ENCODE measurements around the gene PRPSAP1. TPM values are rescaled to one million over a fixed set of nuclear protein-coding genes. Genes with fewer than 3 reads are reported as not detected.

Gene PRPSAP1
- total and polyA plus RNA-seq, 2 of the 8 experiments (the other 6 are each of a cell fraction or from before 2014, with no cell fraction given) = 32.0 to 54.2 TPM

DNA sequence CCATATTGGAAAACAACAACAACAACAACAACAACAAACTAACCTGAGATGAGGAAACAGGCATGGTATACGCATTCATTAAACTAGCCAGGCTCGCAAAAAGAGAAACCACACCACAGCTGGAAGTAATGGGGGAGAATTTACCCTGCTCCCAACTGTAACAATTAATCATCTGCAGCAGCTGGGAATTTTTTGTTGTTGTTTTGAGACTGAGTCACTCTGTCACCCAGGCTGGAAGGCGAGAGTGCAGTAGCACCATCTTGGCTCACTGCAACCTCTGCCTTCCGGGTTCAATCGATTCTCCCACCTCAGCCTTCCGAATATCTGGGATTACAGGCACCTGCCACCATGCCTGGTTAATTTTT, 16.3 kb downstream of the PRPSAP1 start:
- Histone ChIP-seq H3K18ac (ENCODE audit: extremely low read depth, low read length) (no peak overlapping the region), H3K27ac (ENCODE audit: low read depth, low read length) (no peak overlapping the region), H3K79me1 (ENCODE audit: low read depth, low read length) (peaks cover 4% of the 10 kb centered on the region; the same call in 1 of the 2 replicates), H2BK120ac (replicated peaks; ENCODE audit: low read depth, low read length) (no peak overlapping the region), H3K9ac (replicated peaks in 1 of 4; ENCODE audit: extremely low read depth in 1 of 4, low read depth in 3 of 4, low read length in 3 of 4) (no peak overlapping the region), H2BK15ac (ENCODE audit: low read length) (no peak overlapping the region), H3K27me3 (replicated peaks in 1 of 4; ENCODE audit: control insufficient read depth in 3 of 4, extremely low read depth in 1 of 4, insufficient read depth in 3 of 4, low read length in 3 of 4) (no peaks in the 10 kb centered on the region), H3K79me2 (ENCODE audit: control insufficient read depth in 1 of 2, insufficient read depth in 2 of 2, low read length in 2 of 2) (no peaks in the 10 kb centered on the region; a peak in 1 of 4 replicates), H4K5ac (ENCODE audit: insufficient read length, low read depth, low read length) (no peak overlapping the region), H2BK5ac (ENCODE audit: low read depth, low read length) (no peak overlapping the region), H3K23ac (ENCODE audit: insufficient read length) (no peak overlapping the region), H2AK5ac (ENCODE audit: low read depth, low read length) (no peak overlapping the region), H3K4ac (replicated peaks; ENCODE audit: insufficient read length, low read depth, low read length) (no peak overlapping the region), H2BK20ac (ENCODE audit: low read length) (no peak overlapping the region), H3K4me2 (ENCODE audit: insufficient read depth in 1 of 2, low read depth in 2 of 2, low read length in 2 of 2) (no peak overlapping the region), H3K23me2 (ENCODE audit: low read depth, low read length) (no peaks in the 10 kb centered on the region), H3K36me3 (ENCODE audit: control insufficient read depth in 2 of 4, insufficient read depth in 4 of 4, low read length in 3 of 4) (peaks cover 0 to 8% (median 4%) of the 10 kb centered on the region in 4 experiments; a peak in 3 of 8 replicates), H2BK12ac (ENCODE audit: low read depth, low read length) (no peak overlapping the region), H3K4me1 (replicated peaks in 1 of 4; ENCODE audit: control insufficient read depth in 3 of 4, insufficient read depth in 4 of 4, low read length in 3 of 4) (no peaks in the 10 kb centered on the region), H4K8ac (ENCODE audit: extremely low read depth, insufficient read depth, low read length) (no peak overlapping the region), H4K91ac (replicated peaks; ENCODE audit: insufficient read length, low read length) (no peak overlapping the region), H3K9me3 (ENCODE audit: insufficient read depth in 2 of 2, low read depth in 1 of 2, low read length in 1 of 2) (no peaks in the 10 kb centered on the region), H3K14ac (ENCODE audit: insufficient read length) (no peak overlapping the region), H3K4me3 (ENCODE audit: extremely low read depth in 1 of 4, insufficient read depth in 2 of 4, low read depth in 3 of 4, low read length in 4 of 4) (no peak overlapping the region), H2AFZ (ENCODE audit: low read length) (no peak overlapping the region), H4K20me1 (replicated peaks in 1 of 2; ENCODE audit: control insufficient read depth in 1 of 2, insufficient read depth in 2 of 2, low read length in 2 of 2) (peaks cover 0 to 7% of the 10 kb centered on the region in 2 experiments), H3K56ac (replicated peaks; ENCODE audit: insufficient read length, low read depth, low read length) (no peak overlapping the region)
- DNase-seq (ENCODE audit: low read depth in 1 of 2, low spot score in 2 of 2) (no peak), FAIRE-seq (no peak)
- CTCF ChIA-PET (ENCODE audit: partially characterized antibody) = interaction anchor here (0.9 to 3.3 kb wide), 6 partner anchors 16 to 71 kb away, joined by 3 to 10 read pairs (median 3); partner anchors contain the start of gene PRPSAP1
- 97% methylated on average over 6 of the region's 6 CpGs; no CpG with 5 or more reads in 1 of the 2 experiments for WGBS, 2 experiments (ENCODE audit: extremely low coverage in 1 of 2, insufficient coverage in 1 of 2, insufficient read length in 1 of 2, insufficient replicate concordance in 2 of 2, low coverage in 1 of 2, low lambda C conversion rate in 2 of 2, missing lambda C conversion rate in 1 of 2)
- POLR2A ChIA-PET (ENCODE audit: partially characterized antibody) = interaction anchor here (1.4 kb wide), 1 partner anchor 15 kb away, joined by 4 read pairs; no protein-coding TSS in a partner anchor
- TF ChIP-seq SP1 (IDR thresholded peaks at IDR 0.05; ENCODE audit: low read depth, low read length) (no peak), POLR2AphosphoS5 (IDR thresholded peaks at IDR 0.05; ENCODE audit: low read depth, low read length) (no peak), RBBP5 (IDR thresholded peaks at IDR 0.05; ENCODE audit: borderline replicate concordance, low read depth, low read length) (no peak), JUND (IDR thresholded peaks at IDR 0.05; ENCODE audit: low read length) (no peak), BCL11A (IDR thresholded peaks at IDR 0.05; ENCODE audit: low read depth in 2 of 2, low read length in 2 of 2) (no peak), CBX5 (IDR thresholded peaks at IDR 0.05; ENCODE audit: low read depth, low read length) (no peak), ATF2 (IDR thresholded peaks at IDR 0.05; ENCODE audit: low read length) (no peak)
